GM21786 (cell line): ENCODE data around the gene IFNA17.
"Not testable (repeated sequence)": the region's sequence is repeated elsewhere in the genome, so short reads cannot be mapped to it uniquely, and the experiment has no call there.

ENCODE experiments used
- ATAC-seq: cut with Tn5 transposase; IDR thresholded peaks from one replicate; pipeline ENCODE4 v1.9.1; 2021; ENCODE audit not compliant: unreplicated experiment

The IFNA17 gene

GRCh38 chr9:21210782-21211181 is 17.2 kb downstream of the IFNA17 start:
- not testable (repeated sequence) for ATAC-seq

DNA sequence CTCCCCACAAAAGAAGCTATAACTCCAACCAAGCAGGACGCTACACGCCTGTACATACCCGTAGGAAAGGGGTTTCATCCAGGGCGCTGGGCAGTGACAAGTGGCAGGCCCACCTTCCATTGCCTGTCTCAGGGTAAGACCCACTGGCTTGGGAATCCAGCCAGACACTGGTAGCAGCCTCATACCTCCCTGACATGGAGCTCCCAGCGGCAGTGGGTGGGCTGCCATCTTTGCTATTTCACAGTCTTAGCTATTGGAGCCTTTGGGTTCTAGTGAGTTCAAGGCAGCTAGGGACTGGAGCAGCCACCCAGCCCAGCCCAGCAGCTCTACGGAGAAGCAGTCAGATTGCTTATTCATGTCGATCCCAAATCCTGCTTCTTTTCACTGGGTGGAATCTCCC is 17.7 kb downstream of the IFNA17 start:
- no peak for ATAC-seq

GRCh38 chr9:21207043-21207442 is 21.0 kb downstream of the IFNA17 start, which contains the start of gene IFNA10:
TSS of gene IFNA10 (minus strand) at chr9:21207143. CDS start at chr9:21207097, 46 bp downstream.
- not testable (repeated sequence) for ATAC-seq

GRCh38 chr9:21205204-21205603 is 22.8 kb downstream of the IFNA17 start:
- ATAC-seq: no peak

DNA sequence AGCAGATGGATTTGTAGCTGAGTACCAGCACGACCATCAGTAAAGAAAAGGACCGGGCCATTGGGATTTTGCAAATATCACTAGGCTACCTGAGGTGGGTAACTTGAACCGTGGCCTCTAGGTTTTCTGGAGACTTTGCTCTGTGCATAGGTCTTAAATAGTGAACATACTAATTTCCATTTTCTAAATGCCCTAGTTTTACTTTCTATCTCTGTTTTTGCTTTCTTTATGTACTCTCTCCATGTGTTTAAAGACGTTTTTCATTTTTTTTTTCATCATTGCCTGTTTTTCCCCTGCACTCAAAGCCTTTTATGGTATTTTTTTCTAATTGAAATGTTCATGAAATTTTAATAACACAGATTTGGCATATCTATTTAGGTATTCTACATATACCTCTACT is 25.9 kb downstream of the IFNA17 start, which contains the start of gene IFNA7:
Gene IFNA7, minus strand, starts transcription at position 101 of the 400 bp plus-strand sequence. Its CDS starts 40 bp downstream, at position 61.
- ATAC-seq: not testable (repeated sequence)

GRCh38 chr9:21194867-21195776 is 32.9 kb downstream of the IFNA17 start:
- peak; percentile 94 for ATAC-seq

- not testable (repeated sequence) for ATAC-seq
These were observed 40.5 kb downstream of the IFNA17 start, which contains the start of gene IFNA4 for GRCh38 chr9:21187487-21187886. TSS of gene IFNA4 (minus strand) at chr9:21187587. CDS start at chr9:21187531, 56 bp downstream.

- peak; percentile 92 for ATAC-seq
These were observed 44.9 kb downstream of the IFNA17 start for GRCh38 chr9:21182810-21183736.
